NCI-H1930 (cell line): ENCODE results near the gene KRTAP12-2.

ENCODE experiments used
- DNase-seq, 2 experiments: peaks; one replicate each; lab custom pipeline; 2025; lab: John Stamatoyannopoulos, UW

KRTAP12-2 gene

GRCh38 chr21:44626673-44627143 lies 40.0 kb downstream of the KRTAP12-2 start, which contains the start of gene KRTAP10-9:
Gene KRTAP10-9, plus strand, starts transcription at chr21:44627093. Its CDS starts 79 bp downstream, at chr21:44627172.
- DNase-seq = no peak

GRCh38 chr21:44626262-44626661 lies 40.5 kb downstream of the KRTAP12-2 start:
- no peak for DNase-seq

GRCh38 chr21:44625756-44626155 lies 41.0 kb downstream of the KRTAP12-2 start:
- no peak for DNase-seq

GRCh38 chr21:44623575-44623974 lies 43.2 kb downstream of the KRTAP12-2 start:
- no peak for DNase-seq

GRCh38 chr21:44619886-44620285 lies 46.8 kb downstream of the KRTAP12-2 start:
- no peak for DNase-seq

GRCh38 chr21:44618909-44619308 lies 47.8 kb downstream of the KRTAP12-2 start:
- no peak for DNase-seq

- DNase-seq = no peak
These were observed 48.2 kb downstream of the KRTAP12-2 start for GRCh38 chr21:44618504-44618903.

GRCh38 chr21:44617071-44617501 lies 49.6 kb downstream of the KRTAP12-2 start:
- DNase-seq = no peak

GRCh38 chr21:44616591-44616926 lies 50.2 kb downstream of the KRTAP12-2 start:
- DNase-seq = no peak
